ENCODE measurements around the gene KRT71. TPM values are rescaled to one million over a fixed set of nuclear protein-coding genes. Genes with fewer than 3 reads are reported as not detected.

The KRT71 gene
- total RNA-seq: not detected in 2 replicates

GRCh38 chr12:52552681-52553195 is at the start of gene KRT71:
Gene KRT71, minus strand, starts transcription at chr12:52553145. Its CDS starts 68 bp downstream, at chr12:52553077.

GRCh38 chr12:52600941-52601481 is 48.1 kb upstream of the KRT71 start, which contains the start of gene KRT72:
Gene KRT72, minus strand, starts transcription at chr12:52601463. Its CDS starts 11 bp downstream, at chr12:52601452.

GRCh38 chr12:52573743-52574142 is 20.8 kb upstream of the KRT71 start, which contains the start of gene KRT74:
Gene KRT74, minus strand, starts transcription at chr12:52573843. Its CDS starts 66 bp downstream, at chr12:52573777.

GRCh38 chr12:52519826-52520662 is 32.9 kb downstream of the KRT71 start, which contains the start of gene KRT5:
Gene KRT5, minus strand, starts transcription at chr12:52520394. Its CDS starts 98 bp downstream, at chr12:52520296.

Other genes with a start within 250 kb of the KRT71 start
- 0.14 TPM in 1 of 2 replicates, not detected in the other for gene KRT83, start 231.7 kb downstream of the KRT71 start, total RNA-seq
- not detected in 2 replicates for gene KRT85, start 185.7 kb downstream of the KRT71 start, total RNA-seq
- gene KRT84, start 167.5 kb downstream of the KRT71 start, total RNA-seq: not detected in 2 replicates
- gene KRT82, start 146.8 kb downstream of the KRT71 start, total RNA-seq: not detected in 2 replicates
- not detected in 2 replicates for gene KRT75, start 118.8 kb downstream of the KRT71 start, total RNA-seq
- gene KRT6B, start 101.0 kb downstream of the KRT71 start, total RNA-seq: 0.14 and 0.18 TPM in 2 replicates
- not detected in 2 replicates for gene KRT6C, start 79.3 kb downstream of the KRT71 start, total RNA-seq
- 3.7 and 22.8 TPM in 2 replicates for gene KRT6A, start 59.9 kb downstream of the KRT71 start, total RNA-seq
- gene KRT5, start 32.8 kb downstream of the KRT71 start, total RNA-seq: 1.3 and 2.3 TPM in 2 replicates
- gene KRT74, start 20.7 kb upstream of the KRT71 start, total RNA-seq: not detected in 2 replicates
- gene KRT72, start 48.3 kb upstream of the KRT71 start, total RNA-seq: not detected in 2 replicates
- gene KRT73, start 65.4 kb upstream of the KRT71 start, total RNA-seq: not detected in 2 replicates
- gene KRT2, start 99.1 kb upstream of the KRT71 start, total RNA-seq: not detected in 2 replicates
- not detected in 2 replicates for gene KRT1, start 127.3 kb upstream of the KRT71 start, total RNA-seq
- gene KRT77, start 150.4 kb upstream of the KRT71 start, total RNA-seq: not detected in 2 replicates
- not detected in 2 replicates for gene KRT76, start 224.2 kb upstream of the KRT71 start, total RNA-seq
- not detected in 2 replicates for gene KRT3, start 243.0 kb upstream of the KRT71 start, total RNA-seq

Data from smooth muscle cell of bladder (primary cell).